A549 (cell line): ENCODE results near the gene LRRC9. TPM values are rescaled to one million over a fixed set of nuclear protein-coding genes. Genes with fewer than 3 reads are reported as not detected.

Source experiments
- ATAC-seq, 2 experiments: fragments of 200-7000 bp in 1 of 2; fragments of >200 bp in 1 of 2; cut with Nextera tagmentation in 1 of 2; cut with Tn5 transposase in 1 of 2; 3 replicates each; pipeline versions ENCODE4 v1.8.0 to v1.9.1; 2018 to 2020; ENCODE audit warnings: mild to moderate bottlenecking in 1 of 2, moderate library complexity in 1 of 2
- CTCF ChIA-PET: fragments of 300-600 bp; sonication (Branson Sonifier 250); formaldehyde crosslinking; extraction: SDS; loops from one replicate; lab custom pipeline; 2021; ENCODE audit warnings: antibody characterized with exemption, inconsistent platforms; lab: Yijun Ruan, JAX
- POLR2A ChIA-PET: fragments of 350-600 bp; formaldehyde crosslinking; extraction: SDS; loops from one replicate; lab custom pipeline; 2021; ENCODE audit warnings: antibody characterized with exemption, inconsistent platforms; lab: Yijun Ruan, JAX
- DNase-seq, 2 experiments: peaks; one replicate each; pipeline versions ENCODE4 v3.0.0 to v3.0.0-alpha.2; 2011 to 2016; ENCODE audit warnings: low read depth in 1 of 2, low spot score in 1 of 2
- FAIRE-seq: peaks from 2 replicates; lab custom pipeline; 2011; peaks lifted over from hg19 to GRCh38; lab: Jason Lieb, UNC
- H3K27ac ChIP-seq, 2 experiments: fragments of >200 bp; sonication (Bioruptor Twin); formaldehyde crosslinking; 3 replicates each; pipeline ENCODE4 v1.5.1; 2016 to 2017
- H3K4me1 ChIP-seq: fragments of >200 bp; sonication (Bioruptor Twin); formaldehyde crosslinking; 3 replicates; pipeline ENCODE4 v1.6.1; 2016
- H3K4me2 ChIP-seq: fragments of >200 bp; sonication (Bioruptor Twin); formaldehyde crosslinking; 3 replicates; pipeline ENCODE4 v1.6.1; 2016
- H3K4me3 ChIP-seq: fragments of >200 bp; sonication (Bioruptor Twin); formaldehyde crosslinking; 3 replicates; pipeline ENCODE4 v1.5.1; 2016
- H3K9me3 ChIP-seq: fragments of >200 bp; sonication (Bioruptor Twin); formaldehyde crosslinking; 3 replicates; pipeline ENCODE4 v1.6.1; 2016
- ATOH8 ChIP-seq: fragments of 250-450 bp; sonication (Bioruptor Pico); IDR thresholded peaks from 2 replicates; pipeline ENCODE4 v1.5.0; 2020; ENCODE audit warnings: low read depth, mild to moderate bottlenecking, moderate library complexity
- BHLHE40 ChIP-seq: IDR thresholded peaks from 2 replicates; pipeline ENCODE4 v1.6.1; 2012; ENCODE audit warnings: low read depth, low read length, inconsistent platforms
- EHF ChIP-seq: fragments of 250-450 bp; sonication (Bioruptor Pico); IDR thresholded peaks from 2 replicates; pipeline ENCODE4 v1.5.0; 2020; ENCODE audit warnings: mild to moderate bottlenecking
- GATA3 ChIP-seq: IDR thresholded peaks from 2 replicates; pipeline ENCODE4 v1.6.1; 2012; ENCODE audit warnings: borderline replicate concordance
- HDAC2 ChIP-seq: fragments of 200-600 bp; sonication (generic); IDR thresholded peaks from 2 replicates; pipeline ENCODE4 v1.6.1; 2016
- JUN ChIP-seq, 2 experiments: fragments of >200 bp; sonication (Bioruptor Twin); formaldehyde crosslinking; IDR thresholded peaks; 2 replicates in 1 of 2; 3 replicates in 1 of 2; pipeline ENCODE4 v1.6.1; 2016 to 2017
- JUNB ChIP-seq: fragments of >200 bp; sonication (Bioruptor Twin); formaldehyde crosslinking; IDR thresholded peaks from 2 replicates; pipeline ENCODE4 v1.6.1; 2016
- MAFK ChIP-seq: fragments of 450-650 bp; IDR thresholded peaks from 2 replicates; pipeline ENCODE4 v1.6.1; 2014; ENCODE audit not compliant: partially characterized antibody
- MYC ChIP-seq: IDR thresholded peaks from 2 replicates; pipeline ENCODE4 v1.6.1; 2012; ENCODE audit warnings: mild to moderate bottlenecking, inconsistent platforms, low read length, improper control_type of control experiment, borderline replicate concordance
- NFE2L2 ChIP-seq: fragments of 150-350 bp; conservative IDR thresholded peaks from 2 replicates; pipeline ENCODE4 v1.6.1; 2014; ENCODE audit warnings: low read length
- NR3C1 ChIP-seq: fragments of >200 bp; sonication (Bioruptor Twin); formaldehyde crosslinking; IDR thresholded peaks from 3 replicates; pipeline ENCODE4 v1.6.1; 2017
- PHF8 ChIP-seq: fragments of 200-600 bp; sonication (generic); IDR thresholded peaks from 2 replicates; pipeline ENCODE4 v1.6.1; 2016; ENCODE audit warnings: low read depth, mild to moderate bottlenecking, antibody characterized with exemption, moderate library complexity, borderline replicate concordance
- POLR2A ChIP-seq: IDR thresholded peaks from 2 replicates; pipeline ENCODE4 v1.6.1; 2012; ENCODE audit warnings: mild to moderate bottlenecking, low read length
- POLR2AphosphoS2 ChIP-seq: conservative IDR thresholded peaks from 2 replicates; pipeline ENCODE4 v1.6.1; 2012; ENCODE audit warnings: low read length, improper control_type of control experiment, inconsistent platforms
- RFX5 ChIP-seq: fragments of 450-650 bp; IDR thresholded peaks from 2 replicates; pipeline ENCODE4 v1.7.1; 2014; ENCODE audit warnings: antibody characterized with exemption, mild to moderate bottlenecking, moderate library complexity
- TFCP2L1 ChIP-seq: fragments of 250-450 bp; sonication (Bioruptor Pico); IDR thresholded peaks from 2 replicates; pipeline ENCODE4 v1.5.0; 2021; ENCODE audit warnings: mild to moderate bottlenecking
- ZFP36 ChIP-seq: fragments of 450-650 bp; IDR thresholded peaks from 2 replicates; pipeline ENCODE4 v1.6.1; 2014; ENCODE audit warnings: borderline replicate concordance; ENCODE audit not compliant: partially characterized antibody
- polyA plus RNA-seq, 4 experiments: library from polyadenylated mRNA; depleted of rRNA in 3 of 4; stranded (reverse); fragments of >200 nt; fragmentation: RNase III in 1 of 4; extraction: RNeasy Plus Mini Kit Qiagen cat#74134 plus additional on column Dnase treatment in 1 of 4; gene quantifications; 2 replicates in 3 of 4; 3 replicates in 1 of 4; pipeline ENCODE4 v1.2.3, GENCODE V29; 2011 to 2017
- TF ChIP-seq, protein P1 (sequence below): fragments of 450-650 bp; IDR thresholded peaks from 2 replicates; pipeline ENCODE4 v1.6.1; 2014; ENCODE audit warnings: antibody characterized with exemption
- TF ChIP-seq, protein P2 (sequence below): IDR thresholded peaks from 2 replicates; pipeline ENCODE4 v1.6.1; 2012; ENCODE audit warnings: low read depth, borderline replicate concordance
- TF ChIP-seq, protein P3 (sequence below): fragments of >200 bp; sonication (Bioruptor Twin); formaldehyde crosslinking; IDR thresholded peaks from 3 replicates; pipeline ENCODE4 v1.5.1; 2016
- TF ChIP-seq, protein P4 (sequence below): fragments of 200-600 bp; sonication (generic); IDR thresholded peaks from 2 replicates; pipeline ENCODE4 v1.6.1; 2016; ENCODE audit warnings: antibody characterized with exemption, mild to moderate bottlenecking, moderate library complexity

LRRC9 gene
- polyA plus RNA-seq, 2 of the 4 experiments (the other 2 are of a cell fraction): not detected

- TF ChIP-seq, protein P1, sequence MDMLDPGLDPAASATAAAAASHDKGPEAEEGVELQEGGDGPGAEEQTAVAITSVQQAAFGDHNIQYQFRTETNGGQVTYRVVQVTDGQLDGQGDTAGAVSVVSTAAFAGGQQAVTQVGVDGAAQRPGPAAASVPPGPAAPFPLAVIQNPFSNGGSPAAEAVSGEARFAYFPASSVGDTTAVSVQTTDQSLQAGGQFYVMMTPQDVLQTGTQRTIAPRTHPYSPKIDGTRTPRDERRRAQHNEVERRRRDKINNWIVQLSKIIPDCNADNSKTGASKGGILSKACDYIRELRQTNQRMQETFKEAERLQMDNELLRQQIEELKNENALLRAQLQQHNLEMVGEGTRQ: no peak
- TF ChIP-seq NFE2L2 (no peak), NR3C1 (no peak), JUNB (no peak), EHF (CRISPR knock-in tag) (no peak)
These were observed 77.5 kb downstream of the LRRC9 start (continued) for GRCh38 chr14:59997449-59997848.

- H3K4me2 ChIP-seq: no peak overlapping the region
- H3K4me1 ChIP-seq: no peaks in the 10 kb centered on the region
- ChIA-PET CTCF (no interaction called here), POLR2A (no interaction called here)
- FAIRE-seq (no peak), DNase-seq (no peak), ATAC-seq (no peak)
- H3K9me3 ChIP-seq: no peaks in the 10 kb centered on the region
- no peak overlapping the region for H3K27ac ChIP-seq
- TF ChIP-seq, protein P2, sequence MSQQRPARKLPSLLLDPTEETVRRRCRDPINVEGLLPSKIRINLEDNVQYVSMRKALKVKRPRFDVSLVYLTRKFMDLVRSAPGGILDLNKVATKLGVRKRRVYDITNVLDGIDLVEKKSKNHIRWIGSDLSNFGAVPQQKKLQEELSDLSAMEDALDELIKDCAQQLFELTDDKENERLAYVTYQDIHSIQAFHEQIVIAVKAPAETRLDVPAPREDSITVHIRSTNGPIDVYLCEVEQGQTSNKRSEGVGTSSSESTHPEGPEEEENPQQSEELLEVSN: no peak
- TF ChIP-seq NR3C1 (no peak), ATOH8 (CRISPR knock-in tag) (no peak), BHLHE40 (no peak), JUNB (no peak), POLR2A (no peak), GATA3 (no peak), JUN (IDR thresholded peaks at IDR 0.05) (no peak), RFX5 (no peak), TFCP2L1 (no peak), HDAC2 (no peak), MAFK (no peak), ZFP36 (no peak), MYC (no peak), PHF8 (no peak), POLR2AphosphoS2 (no peak)
- TF ChIP-seq, protein P3, sequence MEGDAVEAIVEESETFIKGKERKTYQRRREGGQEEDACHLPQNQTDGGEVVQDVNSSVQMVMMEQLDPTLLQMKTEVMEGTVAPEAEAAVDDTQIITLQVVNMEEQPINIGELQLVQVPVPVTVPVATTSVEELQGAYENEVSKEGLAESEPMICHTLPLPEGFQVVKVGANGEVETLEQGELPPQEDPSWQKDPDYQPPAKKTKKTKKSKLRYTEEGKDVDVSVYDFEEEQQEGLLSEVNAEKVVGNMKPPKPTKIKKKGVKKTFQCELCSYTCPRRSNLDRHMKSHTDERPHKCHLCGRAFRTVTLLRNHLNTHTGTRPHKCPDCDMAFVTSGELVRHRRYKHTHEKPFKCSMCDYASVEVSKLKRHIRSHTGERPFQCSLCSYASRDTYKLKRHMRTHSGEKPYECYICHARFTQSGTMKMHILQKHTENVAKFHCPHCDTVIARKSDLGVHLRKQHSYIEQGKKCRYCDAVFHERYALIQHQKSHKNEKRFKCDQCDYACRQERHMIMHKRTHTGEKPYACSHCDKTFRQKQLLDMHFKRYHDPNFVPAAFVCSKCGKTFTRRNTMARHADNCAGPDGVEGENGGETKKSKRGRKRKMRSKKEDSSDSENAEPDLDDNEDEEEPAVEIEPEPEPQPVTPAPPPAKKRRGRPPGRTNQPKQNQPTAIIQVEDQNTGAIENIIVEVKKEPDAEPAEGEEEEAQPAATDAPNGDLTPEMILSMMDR: no peak
- TF ChIP-seq, protein P4, sequence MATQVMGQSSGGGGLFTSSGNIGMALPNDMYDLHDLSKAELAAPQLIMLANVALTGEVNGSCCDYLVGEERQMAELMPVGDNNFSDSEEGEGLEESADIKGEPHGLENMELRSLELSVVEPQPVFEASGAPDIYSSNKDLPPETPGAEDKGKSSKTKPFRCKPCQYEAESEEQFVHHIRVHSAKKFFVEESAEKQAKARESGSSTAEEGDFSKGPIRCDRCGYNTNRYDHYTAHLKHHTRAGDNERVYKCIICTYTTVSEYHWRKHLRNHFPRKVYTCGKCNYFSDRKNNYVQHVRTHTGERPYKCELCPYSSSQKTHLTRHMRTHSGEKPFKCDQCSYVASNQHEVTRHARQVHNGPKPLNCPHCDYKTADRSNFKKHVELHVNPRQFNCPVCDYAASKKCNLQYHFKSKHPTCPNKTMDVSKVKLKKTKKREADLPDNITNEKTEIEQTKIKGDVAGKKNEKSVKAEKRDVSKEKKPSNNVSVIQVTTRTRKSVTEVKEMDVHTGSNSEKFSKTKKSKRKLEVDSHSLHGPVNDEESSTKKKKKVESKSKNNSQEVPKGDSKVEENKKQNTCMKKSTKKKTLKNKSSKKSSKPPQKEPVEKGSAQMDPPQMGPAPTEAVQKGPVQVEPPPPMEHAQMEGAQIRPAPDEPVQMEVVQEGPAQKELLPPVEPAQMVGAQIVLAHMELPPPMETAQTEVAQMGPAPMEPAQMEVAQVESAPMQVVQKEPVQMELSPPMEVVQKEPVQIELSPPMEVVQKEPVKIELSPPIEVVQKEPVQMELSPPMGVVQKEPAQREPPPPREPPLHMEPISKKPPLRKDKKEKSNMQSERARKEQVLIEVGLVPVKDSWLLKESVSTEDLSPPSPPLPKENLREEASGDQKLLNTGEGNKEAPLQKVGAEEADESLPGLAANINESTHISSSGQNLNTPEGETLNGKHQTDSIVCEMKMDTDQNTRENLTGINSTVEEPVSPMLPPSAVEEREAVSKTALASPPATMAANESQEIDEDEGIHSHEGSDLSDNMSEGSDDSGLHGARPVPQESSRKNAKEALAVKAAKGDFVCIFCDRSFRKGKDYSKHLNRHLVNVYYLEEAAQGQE: no peak
- TF ChIP-seq, protein P1: no peak
- no peak overlapping the region for H3K4me3 ChIP-seq
These were observed 78.0 kb downstream of the LRRC9 start for GRCh38 chr14:59997966-59998365.
